CD14-positive monocyte (primary cell): Measurements from ENCODE around the gene ASRGL1. TPM values are rescaled to one million over a fixed set of nuclear protein-coding genes. Genes with fewer than 3 reads are reported as not detected.

Source experiments
- DNase-seq, 3 donors: peaks; one replicate each; pipeline ENCODE4 v3.0.0-alpha.2; 2011 to 2022
- H2AFZ ChIP-seq: 2 replicates; pipeline ENCODE4 v1.6.0; 2012; ENCODE audit warnings: mild to moderate bottlenecking, low read depth, low read length, inconsistent platforms; ENCODE audit not compliant: insufficient read depth, poor library complexity, severe bottlenecking
- H3K27ac ChIP-seq, 2 donors: 1 replicate in 1 of 2; 2 replicates in 1 of 2; pipeline ENCODE4 v1.5.1; 2012 to 2013; ENCODE audit warnings: low read length in 2 of 2, control low read depth in 1 of 2, inconsistent platforms in 1 of 2, low read depth in 1 of 2, mild to moderate bottlenecking in 1 of 2
- H3K27me3 ChIP-seq, 2 donors: one replicate each; pipeline versions ENCODE4 v1.6.0 to v1.6.1; 2011 to 2013; ENCODE audit warnings: low read length in 2 of 2; ENCODE audit not compliant: control insufficient read depth in 2 of 2, insufficient read depth in 2 of 2
- H3K36me3 ChIP-seq, 2 donors: replicated peaks in 1 of 2; 1 replicate in 1 of 2; 2 replicates in 1 of 2; pipeline versions ENCODE4 v1.5.1 to v1.6.1; 2012 to 2013; ENCODE audit warnings: low read length in 2 of 2, control low read depth in 1 of 2, inconsistent platforms in 1 of 2, mild to moderate bottlenecking in 1 of 2; ENCODE audit not compliant: insufficient read depth in 2 of 2, control insufficient read depth in 1 of 2
- H3K4me1 ChIP-seq, 2 donors: 1 replicate in 1 of 2; 2 replicates in 1 of 2; pipeline versions ENCODE4 v1.5.1 to v1.6.1; 2012 to 2013; ENCODE audit warnings: low read length in 2 of 2, control low read depth in 1 of 2, inconsistent platforms in 1 of 2, mild to moderate bottlenecking in 1 of 2, moderate library complexity in 1 of 2; ENCODE audit not compliant: insufficient read depth in 2 of 2, control insufficient read depth in 1 of 2
- H3K4me2 ChIP-seq: replicated peaks from 2 replicates; pipeline ENCODE3; 2012; ENCODE audit warnings: low read length, moderate library complexity, mild to moderate bottlenecking; ENCODE audit not compliant: poor library complexity, severe bottlenecking; ENCODE audit errors: extremely low read depth
- H3K4me3 ChIP-seq, 3 experiments: fragments of 200-600 bp in 1 of 3; sonication (generic) in 1 of 3; replicated peaks in 1 of 3; 1 replicate in 2 of 3; 2 replicates in 1 of 3; pipeline ENCODE4 v1.5.1; 2011 to 2013; ENCODE audit warnings: low read length in 3 of 3, mild to moderate bottlenecking in 3 of 3, control low read depth in 2 of 3, low read depth in 2 of 3, inconsistent platforms in 1 of 3, moderate library complexity in 1 of 3
- H3K79me2 ChIP-seq: 2 replicates; pipeline ENCODE4 v1.6.0; 2012; ENCODE audit warnings: mild to moderate bottlenecking, control low read depth, inconsistent platforms, low read length, moderate library complexity; ENCODE audit not compliant: insufficient read depth
- H3K9ac ChIP-seq: 2 replicates; pipeline ENCODE4 v1.6.0; 2017; ENCODE audit warnings: low read length, mild to moderate bottlenecking; ENCODE audit not compliant: insufficient read depth, poor library complexity, severe bottlenecking
- H3K9me3 ChIP-seq, 2 donors: replicated peaks in 1 of 2; 1 replicate in 1 of 2; 2 replicates in 1 of 2; pipeline versions ENCODE4 v1.5.1 to v1.6.1; 2012 to 2013; ENCODE audit warnings: low read length in 2 of 2, control low read depth in 1 of 2; ENCODE audit not compliant: control insufficient read depth in 1 of 2, insufficient read depth in 1 of 2
- H4K20me1 ChIP-seq: 2 replicates; pipeline ENCODE4 v1.6.0; 2012; ENCODE audit warnings: mild to moderate bottlenecking, low read length, control low read depth, moderate library complexity; ENCODE audit not compliant: insufficient read depth
- H3K27ac Mint-ChIP-seq, 7 donors: one replicate each; pipeline ENCODE4 v1.8.0; 2020; ENCODE audit warnings: mild to moderate bottlenecking in 7 of 7, mixed read lengths in 7 of 7, moderate library complexity in 6 of 7, inconsistent platforms in 2 of 7
- H3K27me3 Mint-ChIP-seq, 3 donors: one replicate each; pipeline ENCODE4 v1.8.0; 2021 to 2022; ENCODE audit warnings: low read depth in 3 of 3, mild to moderate bottlenecking in 3 of 3, mixed read lengths in 3 of 3, moderate library complexity in 3 of 3, inconsistent platforms in 1 of 3
- H3K36me3 Mint-ChIP-seq, 2 donors: one replicate each; pipeline ENCODE4 v1.8.0; 2020; ENCODE audit warnings: mixed read lengths in 2 of 2, inconsistent platforms in 1 of 2, mild to moderate bottlenecking in 1 of 2
- H3K4me1 Mint-ChIP-seq: one replicate; pipeline ENCODE4 v1.8.0; 2020; ENCODE audit warnings: mild to moderate bottlenecking, mixed read lengths
- H3K4me3 Mint-ChIP-seq, 2 donors: one replicate each; pipeline ENCODE4 v1.8.0; 2020; ENCODE audit warnings: mild to moderate bottlenecking in 2 of 2, mixed read lengths in 2 of 2, moderate library complexity in 1 of 2
- H3K9me3 Mint-ChIP-seq, 7 donors: one replicate each; pipeline ENCODE4 v1.8.0; 2020 to 2022; ENCODE audit warnings: mixed read lengths in 7 of 7, mild to moderate bottlenecking in 6 of 7, moderate library complexity in 6 of 7, inconsistent platforms in 2 of 7
- CTCF ChIP-seq: fragments of 200-600 bp; IDR thresholded peaks from one replicate; pipeline ENCODE4 v1.8.0; 2022; ENCODE audit warnings: antibody characterized with exemption, mild to moderate bottlenecking
- WGBS: methylation state at CpG from one replicate; pipeline ENCODE4 v1.1.5; 2013; ENCODE audit warnings: missing lambda C conversion rate; ENCODE audit not compliant: insufficient coverage; 5-methylcytosine and 5-hydroxymethylcytosine counted together
- intact Hi-C, 2 donors: fragments of 100-400 bp; cut with micrococcal nuclease; formaldehyde crosslinking; loops; one replicate each; pipeline versions ENCODE4 v1.15.0 to v1.15.1; 2023
- polyA plus RNA-seq, 3 donors: library from polyadenylated mRNA; depleted of rRNA in 1 of 3; unstranded in 2 of 3; stranded (reverse) in 1 of 3; fragments of 300-500 nt in 2 of 3; fragments of >200 nt in 1 of 3; fragmentation: Illumina TruSeq in 2 of 3; gene quantifications; 1 replicate in 2 of 3; 2 replicates in 1 of 3; pipeline ENCODE4 v1.2.3, GENCODE V29; 2012 to 2021

ASRGL1 gene
- polyA plus RNA-seq, 3 donors = 22.3 to 57.8 (median 50.6) TPM

- H3K4me3 Mint-ChIP-seq = no peak overlapping the region
- H3K4me1 ChIP-seq = peaks cover 9 to 24% of the 10 kb centered on the region in 2 donors
- H3K27ac Mint-ChIP-seq = peak overlapping the region in 4 of 7 donors; percentile 2 to 51 (median 38)
- WGBS = 5% methylated on average over 4 of the region's 12 CpGs
- no peaks in the 10 kb centered on the region for H3K9me3 ChIP-seq
- H3K27ac ChIP-seq = no peak overlapping the region
- no peak overlapping the region for H3K4me3 ChIP-seq
- DNase-seq = no peak
- no peaks in the 10 kb centered on the region for H4K20me1 ChIP-seq
- intact Hi-C loops = loop anchor here in 1 of 2 donors (10.0 kb wide), 1 partner anchor 302 kb away; no protein-coding TSS in a partner anchor
- no peaks in the 10 kb centered on the region for H3K9me3 Mint-ChIP-seq
- H3K27me3 Mint-ChIP-seq = peaks cover 0 to 1% (median 0%) of the 10 kb centered on the region in 3 donors
- peaks cover 24% of the 10 kb centered on the region for H3K4me1 Mint-ChIP-seq
- H3K36me3 ChIP-seq = peaks cover 32 to 40% of the 10 kb centered on the region in 2 donors
- H3K36me3 Mint-ChIP-seq = peaks cover 25 to 43% of the 10 kb centered on the region in 2 donors
- no peaks in the 10 kb centered on the region for H3K27me3 ChIP-seq
- no peaks in the 10 kb centered on the region for H3K79me2 ChIP-seq
- no peak overlapping the region for H3K9ac ChIP-seq
- H2AFZ ChIP-seq = no peak overlapping the region
- H3K4me2 ChIP-seq = no peak overlapping the region
- no peak for TF ChIP-seq CTCF
Observed at GRCh38 chr11:62393061-62393611, 55.9 kb downstream of the ASRGL1 start.

- TF ChIP-seq CTCF = no peak
- no peaks in the 10 kb centered on the region for H3K9me3 ChIP-seq
- H3K4me1 ChIP-seq = peaks cover 11 to 29% of the 10 kb centered on the region in 2 donors
- H3K36me3 Mint-ChIP-seq = peaks cover 25 to 40% of the 10 kb centered on the region in 2 donors
- H2AFZ ChIP-seq = no peak overlapping the region
- H3K4me1 Mint-ChIP-seq = peaks cover 30% of the 10 kb centered on the region
- no peaks in the 10 kb centered on the region for H3K79me2 ChIP-seq
- no peaks in the 10 kb centered on the region for H3K27me3 ChIP-seq
- intact Hi-C loops = loop anchor here in 1 of 2 donors (10.0 kb wide), 1 partner anchor 301 kb away; no protein-coding TSS in a partner anchor
- no peak for DNase-seq
- no peak overlapping the region for H3K4me3 Mint-ChIP-seq
- no peak overlapping the region for H3K4me3 ChIP-seq
- WGBS = 33% methylated on average over 2 of the region's 5 CpGs
- peaks cover 0 to 1% (median 0%) of the 10 kb centered on the region in 3 donors for H3K27me3 Mint-ChIP-seq
- no peak overlapping the region for H3K9ac ChIP-seq
- no peak overlapping the region for H3K4me2 ChIP-seq
- H4K20me1 ChIP-seq = no peaks in the 10 kb centered on the region
- H3K27ac Mint-ChIP-seq = no peak overlapping the region
- peaks cover 32 to 40% of the 10 kb centered on the region in 2 donors for H3K36me3 ChIP-seq
- H3K27ac ChIP-seq = no peak overlapping the region
- H3K9me3 Mint-ChIP-seq = no peaks in the 10 kb centered on the region
Observed at GRCh38 chr11:62393735-62394134, 56.5 kb downstream of the ASRGL1 start.
